Ureter (tissue), 1 donor: ENCODE data around the gene RNF183. TPM values are rescaled to one million over a fixed set of nuclear protein-coding genes. Genes with fewer than 3 reads are reported as not detected.

Experiments used
- DNase-seq: peaks from one replicate; pipeline ENCODE4 v3.0.0-alpha.2; 2020; ENCODE audit warnings: low spot score
- total RNA-seq: library from RNA; stranded (reverse); gene quantifications from one replicate; pipeline ENCODE4 v1.2.4, GENCODE V29; 2023
- donor health status: DM: yes; HTN: yes; CAD: no.

RNF183 gene
- total RNA-seq, result 0.96 TPM

- no peak for DNase-seq
These were observed at the start of gene RNF183 for GRCh38 chr9:113302792-113303418. Gene RNF183 (minus strand): TSS chr9:113303376. CDS start chr9:113298184, 5,192 bp downstream.

- DNase-seq, result no peak
These were observed 49.2 kb upstream of the RNF183 start for GRCh38 chr9:113352411-113352810.

GRCh38 chr9:113352006-113352405 is 48.8 kb upstream of the RNF183 start:
- no peak for DNase-seq

GRCh38 chr9:113350937-113351336 is 47.8 kb upstream of the RNF183 start:
- DNase-seq, result no peak

- DNase-seq, result no peak
These were observed 47.0 kb upstream of the RNF183 start for GRCh38 chr9:113350107-113350661.

- no peak for DNase-seq
These were observed 46.4 kb upstream of the RNF183 start, which contains the start of gene BSPRY for GRCh38 chr9:113349445-113350094. Gene BSPRY (plus strand): TSS chr9:113349541. CDS start chr9:113349580, 39 bp downstream.

- DNase-seq, result no peak
These were observed 45.9 kb upstream of the RNF183 start for GRCh38 chr9:113349066-113349444.

GRCh38 chr9:113348437-113348836 is 45.3 kb upstream of the RNF183 start:
- no peak for DNase-seq

GRCh38 chr9:113345671-113346070 is 42.5 kb upstream of the RNF183 start:
- no peak for DNase-seq

- no peak for DNase-seq
These were observed 42.0 kb upstream of the RNF183 start for GRCh38 chr9:113345190-113345589.

- peak; percentile 90 for DNase-seq
These were observed 40.6 kb upstream of the RNF183 start for GRCh38 chr9:113343732-113344231.

GRCh38 chr9:113341712-113342410 is 38.7 kb upstream of the RNF183 start:
- peak; percentile 67 for DNase-seq

- DNase-seq, result peak; percentile 88
These were observed 37.0 kb upstream of the RNF183 start, which contains the start of gene WDR31 for GRCh38 chr9:113340011-113340699. Gene WDR31 (minus strand): TSS chr9:113340275. CDS start chr9:113332022, 8,253 bp downstream.

GRCh38 chr9:113337714-113338113 is 34.5 kb upstream of the RNF183 start:
- DNase-seq, result no peak

GRCh38 chr9:113331780-113332179 is 28.6 kb upstream of the RNF183 start:
- DNase-seq, result no peak

GRCh38 chr9:113328045-113328782 is 25.0 kb upstream of the RNF183 start:
- DNase-seq, result no peak

- no peak for DNase-seq
These were observed 23.1 kb upstream of the RNF183 start for GRCh38 chr9:113326230-113326629.

- DNase-seq, result no peak
These were observed 19.5 kb upstream of the RNF183 start for GRCh38 chr9:113322671-113323070.

GRCh38 chr9:113320051-113320450 is 16.9 kb upstream of the RNF183 start:
- no peak for DNase-seq

- DNase-seq, result no peak
These were observed 15.9 kb upstream of the RNF183 start for GRCh38 chr9:113319054-113319453.

- DNase-seq, result no peak
These were observed 14.6 kb upstream of the RNF183 start for GRCh38 chr9:113317777-113318176.
